Stromal cell of bone marrow (primary cell): ENCODE data around the gene SLC6A3.
"Not testable (repeated sequence)": the region's sequence is repeated elsewhere in the genome, so short reads cannot be mapped to it uniquely, and the experiment has no call there.

Source experiments
- DNase-seq: peaks from one replicate; pipeline ENCODE4 v3.0.0-alpha.2; 2012; ENCODE audit warnings: low read depth

SLC6A3 gene

DNA sequence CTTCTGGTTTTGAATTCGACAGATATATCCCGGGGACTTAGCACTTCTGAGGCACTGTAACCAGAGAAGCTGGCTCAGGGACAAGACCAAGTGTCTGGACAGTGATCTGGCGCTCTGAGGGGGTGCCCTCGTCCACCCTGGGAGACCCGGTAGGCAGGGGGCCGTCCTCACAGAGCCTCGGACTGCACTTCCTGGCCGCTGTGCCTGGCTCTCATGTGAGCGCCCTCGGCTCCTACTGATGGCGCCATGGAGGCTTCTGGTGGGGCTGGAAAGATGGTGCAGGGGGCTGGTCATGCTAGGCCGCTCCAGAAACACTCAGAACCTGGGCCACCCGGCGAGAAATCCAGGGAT, 18.8 kb upstream of the SLC6A3 start:
- DNase-seq, result no peak

GRCh38 chr5:1463326-1464095, 18.3 kb upstream of the SLC6A3 start:
- DNase-seq, result no peak

GRCh38 chr5:1462358-1462757, 17.1 kb upstream of the SLC6A3 start:
- no peak for DNase-seq

GRCh38 chr5:1461396-1461795, 16.2 kb upstream of the SLC6A3 start:
- no peak for DNase-seq

DNA sequence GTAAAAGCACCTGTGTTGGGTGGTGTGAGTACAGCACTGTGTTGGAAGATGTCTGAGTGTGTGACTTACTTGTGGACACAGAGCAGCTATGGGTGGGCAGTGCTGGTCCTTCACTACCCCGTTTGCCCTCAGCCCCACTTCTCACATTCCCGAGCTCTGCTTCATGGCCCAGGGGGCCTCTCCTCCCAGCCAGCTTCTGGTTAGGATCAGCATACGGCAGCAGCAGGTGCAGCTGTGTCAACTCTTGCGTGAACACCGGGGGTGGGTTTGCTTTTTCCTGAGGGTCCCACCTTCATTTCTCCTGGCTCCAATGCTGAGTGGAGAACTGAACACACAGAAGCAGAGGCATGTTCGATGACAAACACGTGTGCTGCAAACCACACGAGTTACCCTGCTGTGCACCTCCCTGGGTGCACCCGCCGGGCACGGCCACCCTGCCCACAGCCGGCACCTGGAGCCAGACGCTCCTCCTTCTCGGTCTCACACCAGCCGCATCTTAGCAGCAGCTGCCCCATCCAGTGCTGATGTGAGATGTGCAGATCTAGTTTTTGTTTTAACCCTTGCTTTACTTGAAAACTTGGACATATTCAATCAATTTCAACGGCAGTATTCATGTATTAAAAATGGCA, 14.9 kb upstream of the SLC6A3 start:
- no peak for DNase-seq

- not testable (repeated sequence) for DNase-seq
These were observed 14.2 kb upstream of the SLC6A3 start for GRCh38 chr5:1459435-1459834.

- DNase-seq, result not testable (repeated sequence)
These were observed 11.1 kb upstream of the SLC6A3 start for GRCh38 chr5:1456110-1456881.

GRCh38 chr5:1453613-1454012, 8.4 kb upstream of the SLC6A3 start:
- no peak for DNase-seq

GRCh38 chr5:1449081-1449630, 3.9 kb upstream of the SLC6A3 start:
- DNase-seq, result no peak

GRCh38 chr5:1448511-1449011, 3.3 kb upstream of the SLC6A3 start:
- no peak for DNase-seq

DNA sequence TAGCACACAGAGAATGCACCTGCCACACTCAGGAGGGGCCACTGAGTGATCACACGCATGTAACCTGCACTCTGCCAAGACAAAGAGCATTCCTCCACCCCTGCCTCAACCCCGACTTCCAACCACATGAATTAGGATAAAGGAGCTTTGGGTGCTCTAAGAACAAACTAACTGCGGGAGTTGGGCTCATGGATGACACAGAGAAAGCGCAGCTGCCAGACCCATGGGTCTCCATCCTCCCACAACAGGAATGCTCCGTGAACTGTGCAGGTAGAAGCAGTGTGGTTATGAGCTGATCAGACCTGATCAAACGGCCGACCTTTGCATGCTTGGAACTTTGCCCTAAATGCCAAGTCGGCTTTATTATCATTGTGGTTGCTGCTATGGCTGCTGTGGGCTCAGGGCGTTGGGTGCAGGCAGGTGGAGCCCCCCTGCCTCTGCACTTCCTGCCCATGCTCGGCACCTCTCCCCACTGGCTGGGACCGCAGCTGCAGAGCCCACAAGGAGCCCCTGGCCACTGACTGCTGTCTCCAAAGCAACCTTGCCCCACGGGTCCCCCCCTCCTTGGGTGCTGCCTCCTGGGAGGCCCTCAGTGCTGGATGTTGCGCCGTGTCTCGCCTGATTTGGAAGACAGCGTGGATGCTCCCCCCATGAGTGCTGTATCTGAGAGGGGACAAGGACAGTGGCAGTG, 2.6 kb upstream of the SLC6A3 start:
- DNase-seq, result no peak

DNA sequence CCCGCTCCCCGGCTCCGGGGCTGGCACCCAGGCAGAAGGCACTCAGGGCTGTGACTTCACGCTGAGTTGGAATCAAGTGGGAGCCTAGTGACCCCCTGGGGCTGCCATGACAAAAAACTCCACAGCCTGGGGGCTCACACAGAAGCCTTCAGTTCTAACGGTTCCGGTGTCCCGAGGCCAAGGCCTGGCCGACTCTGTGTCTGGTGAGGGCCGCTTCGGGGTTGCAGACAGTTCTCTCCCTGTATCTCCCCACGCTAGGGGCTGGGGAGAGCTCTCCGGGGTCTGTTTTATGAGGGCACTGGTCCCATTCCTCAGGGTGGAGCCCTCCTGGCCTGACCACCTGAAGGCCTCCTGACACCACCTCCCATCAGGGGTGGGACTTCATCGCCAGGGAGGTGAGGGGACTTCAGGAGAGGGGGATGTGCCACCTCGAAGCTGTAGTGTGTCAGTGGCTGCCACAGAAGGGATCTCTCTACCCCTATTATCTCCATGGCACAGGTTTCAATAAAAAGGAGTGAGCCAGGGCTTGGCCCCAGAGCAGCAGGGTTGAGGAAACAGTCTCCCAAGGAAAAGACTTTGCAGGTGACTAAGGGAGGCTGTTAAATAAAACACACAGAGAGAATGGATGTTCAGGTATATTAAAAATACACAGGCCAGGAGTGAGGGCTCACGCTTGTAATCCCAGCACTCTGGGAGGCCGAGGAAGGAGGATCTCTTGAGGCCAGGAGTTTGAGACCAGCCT, 1.5 kb upstream of the SLC6A3 start:
- no peak for DNase-seq

DNA sequence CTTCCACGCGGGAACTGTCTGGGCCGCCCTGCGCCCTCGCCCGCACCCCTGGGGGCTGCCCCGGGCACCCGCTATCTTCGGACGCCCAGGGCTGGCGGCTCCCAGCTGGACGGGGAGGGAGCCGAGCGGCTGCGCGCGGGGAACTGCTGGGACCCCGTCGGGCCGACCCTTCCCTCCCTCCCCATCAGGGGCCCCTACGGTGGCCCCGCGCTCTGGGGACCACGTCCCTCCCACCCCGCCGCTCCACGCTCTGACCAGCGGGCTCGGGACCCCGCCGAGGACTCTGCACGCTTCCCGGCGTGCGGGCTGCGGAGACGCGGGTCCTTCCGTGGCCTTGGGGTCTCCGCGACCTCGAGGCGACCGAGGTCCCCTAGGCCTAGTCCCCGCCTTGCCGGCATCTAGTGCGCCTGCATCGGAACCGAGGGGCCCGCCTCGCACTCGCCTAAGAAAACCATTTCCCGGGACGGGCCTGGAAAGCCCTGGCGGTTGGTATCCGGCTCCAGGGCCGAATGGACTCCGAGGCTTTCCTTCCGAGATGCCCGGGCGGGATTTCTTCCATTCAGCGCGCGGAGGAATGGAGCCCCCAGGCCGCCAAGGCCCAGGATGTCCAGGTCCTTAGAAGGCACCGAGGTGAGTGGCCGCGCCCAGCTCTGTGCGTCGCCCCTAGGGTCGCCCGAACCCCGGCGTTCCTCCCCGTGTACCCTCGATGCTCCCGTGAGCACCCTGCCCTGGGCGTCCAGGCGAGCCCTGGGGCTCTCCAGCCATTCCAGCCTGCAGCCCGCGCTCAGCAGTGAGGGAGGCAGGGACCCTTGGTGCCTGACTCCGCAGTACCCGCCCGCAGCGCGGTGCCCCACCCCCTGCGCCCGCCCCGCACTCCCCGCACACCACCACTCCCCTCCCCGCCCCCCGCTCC, 705 bp upstream of the SLC6A3 start:
- no peak for DNase-seq

GRCh38 chr5:1444361-1445189, 665 bp downstream of the SLC6A3 start:
- DNase-seq, result no peak

GRCh38 chr5:1443991-1444360, 1.3 kb downstream of the SLC6A3 start:
- no peak for DNase-seq

DNA sequence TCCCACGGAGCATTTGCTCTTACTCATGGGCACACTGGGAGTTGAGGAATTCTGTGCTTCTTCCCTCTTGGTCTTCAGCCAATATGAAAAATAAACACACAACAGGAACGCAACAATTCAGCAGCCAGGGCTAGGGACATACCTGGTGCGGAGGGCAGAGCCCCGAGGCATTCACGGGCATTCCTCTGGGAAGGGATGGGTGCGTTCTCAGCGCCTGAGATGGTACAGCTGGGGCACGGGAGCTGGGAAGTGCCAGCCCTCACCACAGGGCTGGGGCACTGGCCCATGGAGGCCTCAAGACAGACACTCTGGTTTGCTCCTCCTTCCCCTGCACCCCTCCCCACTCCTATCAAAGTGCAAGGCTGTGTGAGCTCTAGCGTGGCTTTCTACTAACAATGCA, 2.1 kb downstream of the SLC6A3 start:
- no peak for DNase-seq

GRCh38 chr5:1442222-1443145, 2.8 kb downstream of the SLC6A3 start:
- no peak for DNase-seq

- no peak for DNase-seq
These were observed 3.9 kb downstream of the SLC6A3 start for GRCh38 chr5:1441166-1441865.
